H1 (cell line): ENCODE data around the gene STARD7. TPM values are rescaled to one million over a fixed set of nuclear protein-coding genes. Genes with fewer than 3 reads are reported as not detected.

ENCODE experiments used
- CEBPB ChIP-seq: IDR thresholded peaks from 2 replicates; pipeline ENCODE4 v1.6.1; 2012; ENCODE audit warnings: low read depth, low read length
- JUN ChIP-seq: IDR thresholded peaks from 2 replicates; pipeline ENCODE4 v1.6.1; 2011; ENCODE audit warnings: low read depth, mild to moderate bottlenecking, improper control_type of control experiment, low read length
- TBP ChIP-seq: IDR thresholded peaks from 2 replicates; pipeline ENCODE4 v1.6.1; 2011; ENCODE audit warnings: low read depth, low read length, improper control_type of control experiment
- USF2 ChIP-seq: IDR thresholded peaks from 2 replicates; pipeline ENCODE4 v1.6.1; 2011; ENCODE audit warnings: low read length, improper control_type of control experiment
- polyA plus RNA-seq, 7 experiments: library from polyadenylated mRNA; depleted of rRNA in 3 of 7; stranded (reverse) in 5 of 7; unstranded in 2 of 7; fragments of >200 nt in 5 of 7; fragments of 200-250 nt in 2 of 7; gene quantifications; 1 replicate in 5 of 7; 2 replicates in 1 of 7; 4 replicates in 1 of 7; pipeline versions ENCODE4 v1.2.1 to v1.2.3, GENCODE V29; 2011 to 2013; ENCODE audit warnings: missing spikeins in 2 of 7, mixed read lengths in 2 of 7
- total RNA-seq: library from RNA; stranded (reverse); fragmentation: NEBNext Ultra II Directional; extraction: Animal tissue kit (Norgen Biotek cat#: 25700); gene quantifications from 2 replicates; pipeline ENCODE4 v1.2.1, GENCODE V29; 2021
- TF ChIP-seq, protein P1 (sequence below): IDR thresholded peaks from 2 replicates; pipeline ENCODE4 v1.6.1; 2012; ENCODE audit warnings: inconsistent platforms

Gene STARD7
- total and polyA plus RNA-seq, 2 of the 8 experiments (the other 6 are each of a cell fraction or from before 2014, with no cell fraction given): 89.1 to 200 TPM

DNA sequence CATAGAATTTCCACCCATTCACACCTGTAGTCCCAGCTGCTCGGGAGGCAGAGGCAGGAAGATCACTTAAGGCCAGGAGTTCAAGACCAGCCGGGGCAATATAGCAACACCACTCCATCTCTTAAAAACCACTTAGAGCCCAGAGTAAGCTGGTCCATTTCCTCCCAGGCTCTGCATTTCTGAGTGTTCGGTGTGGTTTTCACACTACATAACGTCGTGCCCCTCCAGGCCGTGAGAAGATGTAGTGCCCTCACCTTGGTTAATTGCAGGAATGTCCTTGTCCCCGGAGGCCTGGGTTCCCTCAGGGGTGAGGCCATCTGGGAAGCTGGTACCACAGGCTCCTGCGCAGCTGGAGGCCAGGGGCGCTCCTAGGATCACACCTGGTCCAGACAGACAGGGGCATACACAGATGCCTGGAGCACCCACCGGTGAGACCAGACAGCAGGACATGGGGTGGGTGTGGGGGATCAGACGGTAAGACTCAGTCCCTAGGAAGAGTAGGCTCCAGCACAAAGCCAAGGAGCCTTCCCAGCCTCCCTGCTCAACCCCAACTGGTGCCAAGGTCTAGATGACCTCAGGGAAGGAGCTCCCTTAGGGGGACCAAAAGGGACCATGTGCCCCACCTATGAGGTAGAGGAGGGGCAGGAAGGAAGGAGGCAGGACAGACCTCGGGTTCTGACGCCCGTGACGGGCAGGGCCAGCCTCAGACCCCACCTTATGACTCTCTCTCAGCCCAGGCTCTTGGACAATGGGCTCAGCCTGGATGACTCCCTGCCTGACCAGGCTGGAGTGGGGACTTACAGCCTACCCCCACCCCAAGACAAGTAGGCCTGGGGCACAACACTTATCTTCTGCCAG, 71.1 kb downstream of the STARD7 start (continued):
- TF ChIP-seq USF2 (no peak), JUN (no peak), TBP (no peak), CEBPB (no peak)
- TF ChIP-seq, protein P1, sequence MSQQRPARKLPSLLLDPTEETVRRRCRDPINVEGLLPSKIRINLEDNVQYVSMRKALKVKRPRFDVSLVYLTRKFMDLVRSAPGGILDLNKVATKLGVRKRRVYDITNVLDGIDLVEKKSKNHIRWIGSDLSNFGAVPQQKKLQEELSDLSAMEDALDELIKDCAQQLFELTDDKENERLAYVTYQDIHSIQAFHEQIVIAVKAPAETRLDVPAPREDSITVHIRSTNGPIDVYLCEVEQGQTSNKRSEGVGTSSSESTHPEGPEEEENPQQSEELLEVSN: no peak
